GM18870 (cell line): ENCODE results near the gene LMF1.

ENCODE experiments used
- ATAC-seq: cut with Tn5 transposase; IDR thresholded peaks from one replicate; pipeline ENCODE4 v1.9.1; 2021; ENCODE audit warnings: moderate library complexity; ENCODE audit not compliant: unreplicated experiment

Gene LMF1

DNA sequence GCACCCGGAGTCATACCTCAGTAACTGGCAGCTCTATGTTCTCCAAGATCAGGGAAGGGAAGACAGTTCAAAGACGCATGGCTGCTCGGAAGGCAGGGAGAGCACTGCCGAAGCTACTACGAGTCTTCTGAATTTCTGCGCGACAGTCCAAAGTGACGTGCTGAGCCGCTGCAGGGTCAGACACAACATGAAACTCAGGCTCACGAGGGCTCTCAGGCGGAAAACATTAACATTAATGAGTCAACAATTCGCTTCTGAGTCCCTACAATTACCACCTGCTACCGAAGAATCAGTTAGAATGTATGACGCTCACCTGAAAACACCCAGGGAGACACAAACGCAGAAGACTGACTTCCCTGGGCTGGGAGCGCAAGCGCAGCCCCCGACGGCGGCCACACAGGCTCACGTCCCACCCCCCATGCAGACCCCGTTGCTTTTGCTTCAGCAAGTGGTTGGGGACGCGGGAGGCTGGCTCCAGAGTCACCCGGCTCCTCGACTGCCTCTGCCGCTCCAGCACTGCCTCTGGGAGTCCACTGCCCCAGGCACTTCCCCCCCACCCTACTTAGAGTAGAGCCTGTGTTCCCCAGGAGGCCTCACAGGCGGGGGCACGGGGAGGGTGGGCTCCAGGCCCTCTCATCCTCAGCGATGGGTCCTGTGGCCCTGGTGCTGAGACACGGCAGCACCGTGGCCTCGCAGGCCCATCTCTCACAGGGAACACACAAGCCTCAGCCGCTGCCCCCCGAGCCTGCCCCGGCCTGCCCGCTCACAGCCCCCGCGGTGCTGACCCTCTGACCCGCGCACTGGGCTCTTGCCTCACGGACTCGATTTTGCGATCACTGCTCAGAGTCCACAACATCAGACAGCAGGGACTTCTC lies 38.9 kb downstream of the LMF1 start:
- ATAC-seq, result no peak

DNA sequence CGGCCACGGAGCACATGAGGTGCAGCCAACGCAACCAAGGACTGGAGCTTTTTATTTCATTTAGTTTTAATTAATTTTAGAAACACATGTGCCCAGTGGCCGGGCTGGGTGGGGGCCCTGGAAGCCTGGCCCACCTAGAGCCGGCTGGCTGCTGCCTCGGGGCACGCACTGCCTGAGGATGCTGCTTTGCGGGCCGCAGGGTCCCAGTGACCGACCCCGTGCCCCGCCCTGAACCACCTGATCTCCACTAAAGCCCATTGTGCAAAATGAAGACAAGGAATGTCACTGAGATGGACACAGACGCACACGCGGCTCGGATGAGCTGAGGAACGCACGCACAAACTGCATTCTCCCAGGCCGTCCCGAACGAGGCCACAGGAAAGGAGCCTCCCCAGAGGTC lies 39.6 kb downstream of the LMF1 start:
- no peak for ATAC-seq

DNA sequence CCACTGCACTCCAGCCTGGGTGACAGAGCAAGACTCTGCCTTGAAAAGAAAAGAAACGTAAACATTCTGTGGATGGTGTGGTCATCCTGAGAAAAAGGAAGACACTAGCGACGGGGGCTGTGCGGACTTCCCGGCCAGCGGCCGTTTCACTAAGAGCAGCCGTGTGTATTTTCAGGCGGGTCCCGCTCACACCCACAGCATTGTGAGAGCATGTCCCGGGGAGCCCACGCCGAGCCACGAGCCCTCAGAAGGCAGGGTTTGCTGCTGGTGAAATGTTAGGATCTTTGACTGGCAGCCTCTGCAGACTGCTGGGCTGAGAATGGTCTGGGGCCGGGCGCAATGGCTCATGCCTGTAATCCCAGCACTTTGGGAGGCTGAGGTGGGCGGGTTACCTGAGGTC lies 40.3 kb downstream of the LMF1 start:
- ATAC-seq, result no peak

DNA sequence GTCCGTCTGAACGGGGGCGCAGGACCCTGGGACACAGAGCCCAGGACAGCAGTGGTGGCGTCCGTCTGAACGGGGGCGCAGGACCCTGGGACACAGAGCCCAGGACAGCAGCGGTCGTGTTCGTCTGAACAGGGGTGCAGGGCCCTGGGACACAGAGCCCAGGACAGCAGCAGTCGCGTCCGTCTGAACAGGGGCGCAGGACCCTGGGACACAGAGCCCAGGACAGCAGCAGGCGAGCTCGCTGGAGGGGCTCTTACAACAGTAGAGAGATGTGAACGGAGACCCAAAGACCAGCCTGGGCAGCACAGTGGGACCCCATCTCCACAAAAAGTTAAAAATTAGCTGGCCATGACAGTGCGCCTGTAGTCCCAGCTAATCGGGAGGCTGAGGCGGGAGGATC lies 40.7 kb downstream of the LMF1 start:
- no peak for ATAC-seq

DNA sequence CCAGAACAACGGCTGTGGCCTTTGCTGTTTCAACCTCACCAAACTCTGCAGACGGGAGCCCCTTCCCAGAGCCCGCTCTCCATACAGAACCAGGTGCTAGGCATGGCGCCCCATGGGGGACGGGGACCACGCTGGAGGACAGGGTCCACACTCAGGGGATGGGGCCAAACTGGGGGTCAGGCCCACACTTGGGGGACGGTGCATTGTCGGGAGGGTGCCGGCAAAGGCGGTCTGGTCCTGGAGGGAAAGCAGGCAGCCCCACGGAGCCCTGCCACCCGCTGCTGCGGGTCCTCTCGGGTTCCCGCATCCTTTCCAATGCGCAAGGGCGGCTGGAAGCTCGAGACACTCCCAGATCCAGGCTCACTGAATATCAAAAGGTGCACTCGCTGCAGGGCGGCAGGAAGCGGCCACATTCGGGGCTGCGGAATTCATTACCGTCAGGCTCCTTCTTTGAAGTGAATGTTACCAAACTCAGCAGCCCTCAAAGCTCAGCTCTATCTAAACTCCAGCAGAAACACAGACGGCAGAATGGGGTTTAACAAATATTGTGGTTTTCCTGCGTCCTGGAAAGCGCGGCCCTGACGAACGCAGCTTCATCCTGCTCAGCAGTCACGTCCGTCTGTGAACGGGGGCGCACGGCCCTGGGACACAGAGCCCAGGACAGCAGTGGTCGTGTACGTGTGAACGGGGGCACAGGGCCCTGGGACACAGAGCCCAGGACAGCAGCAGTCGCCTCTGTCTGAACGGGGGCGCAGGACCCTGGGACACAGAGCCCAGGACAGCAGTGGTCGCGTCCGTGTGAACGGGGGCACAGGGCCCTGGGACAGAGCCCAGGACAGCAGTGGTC lies 41.3 kb downstream of the LMF1 start:
- ATAC-seq, result no peak

DNA sequence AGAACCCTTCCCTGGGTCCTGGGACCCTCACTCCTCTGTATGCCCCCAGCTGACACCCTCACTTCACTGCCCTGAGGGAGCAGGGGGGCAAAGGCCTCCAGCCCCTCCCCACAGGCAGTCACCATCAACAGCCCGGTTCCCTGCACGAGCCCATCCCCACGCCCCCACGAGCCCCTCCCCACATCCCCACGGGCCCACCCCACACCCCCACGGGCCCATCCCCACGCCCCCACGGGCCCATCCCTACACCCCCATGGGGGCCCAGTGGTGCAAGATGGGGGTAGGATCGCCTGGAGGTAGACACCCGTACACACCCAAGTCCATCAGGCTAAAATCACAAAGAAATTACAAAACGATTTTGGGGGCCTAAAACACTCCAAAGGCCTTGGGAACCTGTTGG lies 42.3 kb downstream of the LMF1 start:
- ATAC-seq, result no peak

DNA sequence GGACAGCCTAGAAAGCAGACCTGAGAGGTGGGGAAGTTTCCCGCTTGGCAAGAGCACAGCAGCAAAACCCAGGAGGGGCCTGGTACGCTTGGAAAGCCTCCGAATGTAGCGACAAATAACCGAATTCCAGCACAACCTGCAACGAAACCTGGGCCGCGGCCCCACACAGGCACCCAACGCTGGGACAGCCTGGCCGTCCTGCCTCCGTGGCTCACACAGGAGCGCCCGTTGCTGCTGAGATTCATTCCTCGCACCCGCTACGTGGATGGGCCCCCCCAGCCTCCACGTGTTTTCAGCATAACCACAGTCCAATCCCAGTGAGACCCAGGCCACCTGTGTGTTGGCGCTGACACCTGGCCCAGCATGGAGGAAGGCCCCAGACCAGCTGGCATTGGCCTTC lies 42.9 kb downstream of the LMF1 start:
- ATAC-seq, result no peak

DNA sequence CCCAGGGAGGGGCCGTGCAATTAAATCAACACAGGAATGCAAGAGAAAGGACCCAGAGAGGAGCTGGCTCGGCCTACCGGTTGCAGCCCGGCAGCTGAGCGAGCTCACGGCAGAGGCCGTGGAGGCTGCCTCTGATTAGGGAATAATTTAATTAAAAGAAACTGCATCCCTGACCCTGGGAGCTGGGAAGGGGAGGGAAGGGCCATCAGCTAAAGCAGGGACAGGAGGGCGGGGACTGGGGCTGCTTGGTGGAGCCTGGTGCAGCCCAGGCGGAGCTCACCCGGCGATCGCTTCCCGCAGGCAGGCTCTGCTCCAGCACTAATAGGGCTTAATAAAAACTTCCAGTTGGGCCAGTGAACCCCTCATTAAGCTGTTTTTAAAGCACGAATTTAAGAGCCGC lies 43.4 kb downstream of the LMF1 start:
- no peak for ATAC-seq

DNA sequence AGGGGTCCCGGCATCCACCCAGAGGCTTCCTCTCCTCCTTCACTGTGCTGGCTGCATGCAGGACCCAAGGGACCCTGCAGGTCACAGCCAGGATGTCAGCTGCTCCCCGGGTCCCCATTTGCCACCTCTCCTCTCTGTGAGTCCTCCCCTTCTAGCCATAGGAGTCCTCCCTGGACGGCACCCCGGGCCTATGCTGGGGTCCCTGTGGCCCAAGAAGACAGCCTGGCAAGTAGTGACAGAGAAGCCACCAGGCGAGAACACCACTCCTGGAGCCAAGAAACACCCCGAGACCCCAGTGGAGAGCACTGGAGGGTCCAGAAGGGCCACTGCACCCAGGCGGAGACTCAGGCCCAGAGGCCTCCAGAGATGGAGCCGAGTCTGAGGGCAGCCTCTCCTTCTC lies 44.1 kb downstream of the LMF1 start:
- ATAC-seq, result no peak

DNA sequence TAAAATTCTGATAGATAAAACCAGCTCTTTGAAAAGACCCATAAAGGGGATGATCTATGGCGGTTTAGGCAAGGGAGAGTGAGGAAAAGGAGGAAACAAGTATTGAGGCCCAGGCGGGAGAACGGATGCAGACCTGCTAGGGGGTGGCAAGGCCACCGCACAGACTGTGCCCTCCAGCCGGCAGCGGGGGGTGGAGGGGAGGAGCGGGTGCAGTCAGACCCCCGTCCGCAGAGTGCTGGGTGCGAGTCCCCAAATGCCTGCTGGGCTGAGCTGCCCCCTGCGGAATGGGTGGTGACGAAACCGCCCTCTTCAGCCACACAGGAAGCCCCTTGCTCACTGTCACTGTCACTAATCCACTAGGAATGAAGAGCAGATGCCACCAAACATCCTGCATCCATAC lies 46.0 kb downstream of the LMF1 start:
- no peak for ATAC-seq

DNA sequence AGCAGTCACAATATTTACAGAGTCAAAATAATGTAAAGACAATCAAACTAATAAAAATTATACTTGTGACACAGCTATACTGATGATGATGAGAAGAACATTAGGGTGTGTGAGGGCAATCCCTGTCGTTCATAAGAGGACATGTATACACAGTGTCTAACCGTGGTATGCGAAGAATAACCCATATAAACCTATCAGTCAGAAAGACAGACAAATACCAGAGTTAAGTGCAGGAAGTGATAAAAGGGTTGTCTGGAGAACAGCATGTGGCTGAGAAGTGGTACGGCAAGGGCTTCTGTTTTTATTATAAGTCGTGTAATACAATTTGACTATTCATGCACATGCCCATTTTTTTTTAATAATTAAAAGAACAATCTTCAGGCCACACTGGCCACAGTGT lies 46.7 kb downstream of the LMF1 start:
- ATAC-seq, result no peak

DNA sequence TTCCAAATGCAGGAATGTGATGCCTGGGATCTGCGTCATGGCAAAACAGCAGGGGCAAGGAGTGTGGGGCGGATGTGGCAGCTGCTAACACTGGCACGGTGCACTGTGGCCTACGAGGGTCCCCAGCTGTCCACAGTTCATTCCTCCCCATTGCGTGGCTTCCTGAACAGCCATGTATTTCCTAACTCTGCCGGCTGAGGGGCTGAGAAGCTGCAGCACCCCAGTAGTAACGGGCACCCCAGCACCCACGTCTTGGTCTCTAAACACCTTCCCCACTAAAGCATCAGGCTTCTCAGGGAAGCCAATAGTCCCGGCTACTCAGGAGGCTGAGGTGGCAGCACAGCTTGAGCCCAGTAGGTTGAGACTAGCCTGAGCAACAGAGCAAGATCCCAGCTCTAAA lies 47.6 kb downstream of the LMF1 start:
- ATAC-seq, result no peak

DNA sequence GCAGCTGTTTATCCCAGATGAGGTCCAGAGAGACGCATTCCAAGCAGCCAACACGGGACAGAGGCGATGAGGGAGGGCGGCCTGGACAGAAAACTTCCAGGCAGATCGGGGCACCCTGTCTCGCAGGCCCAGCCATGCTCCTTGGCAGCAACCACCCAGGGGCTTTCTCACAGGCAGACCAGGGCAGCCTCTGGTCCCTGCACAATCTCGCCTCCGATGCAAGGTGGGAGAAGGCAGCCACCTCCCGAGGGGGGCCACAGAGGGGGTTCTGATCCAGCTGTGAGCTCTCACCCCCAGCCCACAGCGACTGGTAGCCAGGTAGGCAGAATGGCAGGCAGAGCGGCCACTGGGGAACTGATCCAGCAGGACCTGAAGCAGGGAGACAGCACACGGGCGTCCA lies 48.7 kb downstream of the LMF1 start:
- ATAC-seq, result no peak

DNA sequence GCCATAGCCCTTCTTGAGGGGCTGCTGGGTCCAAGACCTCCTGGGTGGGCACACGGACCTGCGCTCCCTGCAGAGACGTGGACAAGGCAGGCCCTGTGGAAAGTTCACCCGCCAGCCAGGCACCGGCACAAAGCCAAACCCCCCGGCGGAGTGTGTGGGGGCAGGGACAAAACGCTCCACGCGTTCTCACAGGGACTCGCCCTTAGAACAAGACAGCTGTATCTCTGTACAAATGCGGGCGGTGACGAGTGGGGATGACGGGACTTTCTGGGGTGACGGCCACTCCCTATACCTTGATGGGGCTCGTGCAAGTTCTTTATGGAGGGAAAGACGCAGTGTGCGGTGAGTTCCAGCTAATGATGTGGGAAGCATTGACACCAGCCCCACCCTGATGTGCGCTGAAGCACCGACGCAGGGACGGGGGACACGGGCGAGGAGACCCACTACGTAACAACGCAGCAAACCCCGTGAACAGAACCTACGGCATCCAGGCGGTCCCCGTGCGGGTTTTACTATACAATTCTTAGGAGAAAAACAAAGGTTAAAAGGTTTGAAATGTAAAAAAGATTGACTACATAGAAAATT lies 49.4 kb downstream of the LMF1 start:
- no peak for ATAC-seq

DNA sequence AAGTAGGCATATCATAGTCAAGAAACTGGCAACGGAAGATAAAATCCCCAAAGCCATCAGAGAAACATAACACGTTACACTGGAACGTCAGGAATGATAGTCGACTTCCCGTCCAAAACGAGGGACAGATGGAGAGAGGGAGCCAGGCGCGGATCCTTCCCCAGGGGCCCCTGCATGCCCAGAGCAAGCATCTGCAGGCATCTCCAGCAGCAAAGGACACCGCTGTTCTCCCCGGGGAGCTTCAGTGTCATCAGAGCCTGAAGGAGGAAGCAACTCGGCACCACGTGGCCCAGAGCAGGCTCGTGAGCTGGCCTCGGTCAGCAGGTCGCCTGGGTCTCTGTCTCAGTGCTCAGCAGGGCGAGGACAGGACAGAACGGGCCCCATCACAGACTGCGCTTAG lies 50.1 kb downstream of the LMF1 start:
- no peak for ATAC-seq

DNA sequence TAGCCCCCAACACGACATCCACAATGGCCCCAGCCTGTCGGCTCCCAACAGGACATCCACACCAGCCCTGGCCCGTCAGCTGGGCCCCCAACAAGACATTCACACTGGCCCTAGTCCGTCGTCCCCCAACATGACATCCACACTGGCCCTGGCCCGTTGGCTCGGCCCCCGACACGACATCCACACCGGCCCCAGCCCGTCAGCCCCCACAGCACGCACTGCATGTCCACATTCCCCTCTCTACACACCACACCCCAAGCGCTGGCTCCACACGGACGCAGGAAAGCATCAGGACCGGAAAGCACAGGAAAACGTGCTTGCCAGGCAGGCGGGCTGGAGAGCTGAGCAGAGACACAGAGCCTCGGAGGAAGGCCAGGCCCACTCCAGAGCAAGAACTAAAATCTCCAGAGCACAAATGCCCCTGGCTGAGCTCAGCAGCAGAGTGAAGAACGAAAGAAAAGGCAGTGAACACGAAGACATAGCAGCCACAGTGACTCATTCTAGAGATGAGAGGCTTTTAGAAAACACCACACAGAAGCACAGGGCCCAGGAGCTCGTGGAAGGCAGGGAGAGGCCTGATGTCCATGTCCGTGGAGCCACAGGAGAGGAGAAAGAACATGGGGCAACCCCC lies 50.6 kb downstream of the LMF1 start:
- ATAC-seq, result no peak

DNA sequence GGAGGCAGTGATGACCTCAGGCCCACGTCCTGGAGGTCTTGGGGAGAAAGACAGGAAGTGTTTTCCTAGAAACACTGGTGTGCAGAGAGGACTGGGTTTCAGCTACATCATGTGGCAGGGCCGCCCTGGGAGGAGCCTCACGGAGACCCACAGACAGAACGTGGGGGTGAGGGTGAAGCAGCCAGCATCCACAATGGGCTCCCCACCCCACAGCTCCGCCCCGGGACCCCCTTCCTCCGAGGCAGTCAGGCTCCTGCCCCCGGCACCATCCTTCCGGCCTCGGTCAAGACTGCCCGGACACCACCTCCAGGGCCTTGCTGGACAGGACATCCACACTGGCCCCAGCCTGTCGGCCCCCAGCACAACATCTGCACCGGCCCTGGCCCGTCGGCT lies 51.1 kb downstream of the LMF1 start:
- ATAC-seq, result no peak

DNA sequence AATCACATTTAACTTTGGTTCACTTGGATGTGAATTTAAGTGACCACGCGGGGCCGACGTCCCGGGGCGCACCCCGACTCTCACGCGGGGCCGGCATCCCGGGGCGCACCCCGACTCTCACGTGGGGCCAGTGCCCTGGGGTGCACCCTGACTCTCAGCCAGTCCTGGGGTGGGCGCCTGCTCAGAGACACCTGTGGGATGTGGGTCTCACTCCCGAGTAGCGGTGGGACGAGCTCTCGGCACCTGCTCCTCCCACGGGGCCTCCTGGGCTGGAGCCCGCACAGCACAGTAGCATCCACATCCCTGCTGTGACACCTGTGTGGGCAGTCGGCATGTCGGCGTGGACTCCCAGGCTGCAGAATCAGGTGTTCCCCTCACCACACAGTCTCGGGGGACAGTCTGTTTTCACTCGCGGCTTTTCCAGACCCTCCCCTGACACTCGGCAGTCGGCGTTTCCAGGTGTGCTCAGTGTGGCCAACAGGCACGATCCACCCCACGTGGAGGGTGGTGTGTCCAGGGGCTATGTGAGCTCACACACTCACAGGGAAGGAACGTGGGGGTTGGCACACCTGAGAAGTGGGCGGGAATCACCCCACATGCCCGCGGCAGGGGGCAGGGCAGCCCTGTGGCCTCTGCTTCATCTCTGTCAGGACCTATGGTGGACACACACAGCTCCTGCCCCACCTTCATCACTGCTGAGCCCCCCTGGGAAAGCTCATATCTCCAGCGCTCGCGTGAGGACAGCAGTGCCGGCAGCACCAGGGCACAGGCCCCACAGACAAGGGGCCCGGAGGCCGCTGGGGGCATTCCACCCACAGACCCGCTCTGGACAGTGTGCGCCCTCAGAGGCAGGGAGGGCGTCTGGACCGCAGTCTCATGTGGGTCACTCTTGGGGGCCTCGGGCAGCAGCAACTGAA lies 51.8 kb downstream of the LMF1 start:
- no peak for ATAC-seq

DNA sequence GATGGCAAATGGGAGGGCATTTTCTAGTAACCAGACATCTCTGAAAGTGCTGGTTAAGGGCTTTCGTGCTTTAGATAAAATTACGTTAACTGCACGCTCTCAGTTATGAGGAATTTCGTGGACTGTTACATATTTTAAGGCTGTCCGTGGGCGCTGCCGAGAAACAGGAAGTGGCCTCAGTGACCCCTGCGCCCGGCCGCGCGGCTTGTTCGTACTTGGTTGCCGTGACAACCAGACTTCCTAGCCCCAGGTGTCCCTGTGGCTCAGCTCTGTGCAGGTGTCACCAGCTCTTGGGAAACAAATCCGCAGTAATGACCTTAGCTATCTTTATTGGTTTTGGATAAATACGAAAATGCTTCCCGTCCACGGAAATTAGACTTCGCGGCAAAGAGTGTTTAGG lies 52.7 kb downstream of the LMF1 start:
- ATAC-seq, result no peak

DNA sequence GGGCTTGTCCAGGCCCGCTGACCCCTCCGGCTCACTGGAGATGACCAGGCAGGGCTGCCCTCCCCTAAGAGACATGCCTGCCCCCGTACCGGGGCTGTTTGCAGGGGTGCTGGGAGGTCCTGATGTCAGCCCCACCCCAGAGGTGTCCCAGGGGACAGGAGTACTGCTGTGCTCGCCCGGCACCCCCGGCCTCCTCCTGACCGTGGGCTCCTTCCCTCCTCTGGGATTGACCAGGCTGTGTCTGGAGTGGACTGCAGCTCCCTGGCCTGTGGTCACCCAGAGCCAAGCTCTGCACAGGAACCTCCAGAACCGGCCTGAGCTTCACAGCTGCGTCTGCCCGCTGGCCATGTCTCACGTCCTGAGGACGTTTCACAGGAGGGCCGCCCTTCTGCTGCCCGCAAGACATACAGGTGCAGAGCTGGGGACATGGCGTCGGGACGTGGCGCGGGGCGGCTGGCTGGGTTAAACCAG lies 53.2 kb downstream of the LMF1 start:
- ATAC-seq, result no peak
